ENCODE measurements around the gene TLCD3A.

TLCD3A gene

DNA sequence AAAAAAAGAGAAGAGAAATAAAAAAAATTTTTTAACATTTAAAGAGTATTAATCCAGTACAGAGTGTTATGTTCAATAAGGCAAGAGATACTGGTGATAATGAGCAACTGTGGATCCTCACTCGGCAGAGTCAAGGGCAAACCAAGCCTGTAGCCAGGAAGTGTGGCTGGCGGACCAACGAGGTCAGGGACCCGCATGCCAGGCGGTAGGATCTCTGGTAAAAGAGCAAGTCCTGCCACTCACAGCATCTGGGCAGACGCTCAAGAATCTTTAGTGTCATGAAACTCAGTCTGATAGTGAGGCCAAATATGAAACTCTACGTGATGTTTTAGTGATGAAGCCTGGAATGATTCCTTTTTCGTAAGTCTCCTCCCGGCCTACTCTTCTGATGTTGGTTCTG lies 28.0 kb downstream of the TLCD3A start:
- no peak for DNase-seq
- H3K9me3 Mint-ChIP-seq: no peaks in the 10 kb centered on the region
- TF ChIP-seq, protein P1, sequence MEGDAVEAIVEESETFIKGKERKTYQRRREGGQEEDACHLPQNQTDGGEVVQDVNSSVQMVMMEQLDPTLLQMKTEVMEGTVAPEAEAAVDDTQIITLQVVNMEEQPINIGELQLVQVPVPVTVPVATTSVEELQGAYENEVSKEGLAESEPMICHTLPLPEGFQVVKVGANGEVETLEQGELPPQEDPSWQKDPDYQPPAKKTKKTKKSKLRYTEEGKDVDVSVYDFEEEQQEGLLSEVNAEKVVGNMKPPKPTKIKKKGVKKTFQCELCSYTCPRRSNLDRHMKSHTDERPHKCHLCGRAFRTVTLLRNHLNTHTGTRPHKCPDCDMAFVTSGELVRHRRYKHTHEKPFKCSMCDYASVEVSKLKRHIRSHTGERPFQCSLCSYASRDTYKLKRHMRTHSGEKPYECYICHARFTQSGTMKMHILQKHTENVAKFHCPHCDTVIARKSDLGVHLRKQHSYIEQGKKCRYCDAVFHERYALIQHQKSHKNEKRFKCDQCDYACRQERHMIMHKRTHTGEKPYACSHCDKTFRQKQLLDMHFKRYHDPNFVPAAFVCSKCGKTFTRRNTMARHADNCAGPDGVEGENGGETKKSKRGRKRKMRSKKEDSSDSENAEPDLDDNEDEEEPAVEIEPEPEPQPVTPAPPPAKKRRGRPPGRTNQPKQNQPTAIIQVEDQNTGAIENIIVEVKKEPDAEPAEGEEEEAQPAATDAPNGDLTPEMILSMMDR (IDR thresholded peaks at IDR 0.05): no peak
- peaks cover 82% of the 10 kb centered on the region for H3K36me3 Mint-ChIP-seq (ENCODE audit: low read depth)
- no peaks in the 10 kb centered on the region for H3K27me3 Mint-ChIP-seq (ENCODE audit: low read depth, poor library complexity)
- no peak overlapping the region for H3K4me3 Mint-ChIP-seq
- H3K4me1 Mint-ChIP-seq: peaks cover 10% of the 10 kb centered on the region
- H3K27ac Mint-ChIP-seq: no peak overlapping the region

DNA sequence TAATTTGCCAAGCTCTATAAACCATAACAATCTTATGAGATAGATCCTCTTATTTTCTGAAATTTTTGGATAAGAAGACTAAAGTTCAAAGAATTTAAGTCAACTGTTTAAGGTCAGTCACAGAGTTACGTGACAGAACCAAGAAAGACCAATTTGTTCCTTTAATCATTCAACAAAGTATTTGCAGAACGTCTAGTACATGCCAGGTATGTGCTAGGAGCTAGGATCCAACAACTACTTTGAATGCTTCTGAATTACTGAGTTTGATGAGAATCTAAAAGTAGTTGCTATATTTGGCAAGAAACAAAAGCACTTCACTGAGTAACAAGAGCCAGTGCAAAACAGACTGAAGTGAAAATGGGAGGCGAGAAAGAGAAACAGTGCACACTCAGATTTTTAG lies 34.7 kb downstream of the TLCD3A start:
- H3K27me3 Mint-ChIP-seq (ENCODE audit: low read depth, poor library complexity): no peaks in the 10 kb centered on the region
- H3K9me3 Mint-ChIP-seq: no peaks in the 10 kb centered on the region
- TF ChIP-seq, protein P1 (IDR thresholded peaks at IDR 0.05): no peak
- H3K36me3 Mint-ChIP-seq (ENCODE audit: low read depth): peaks cover 71% of the 10 kb centered on the region
- peak overlapping the region; percentile 77 for H3K27ac Mint-ChIP-seq
- DNase-seq: no peak
- H3K4me3 Mint-ChIP-seq: no peak overlapping the region
- H3K4me1 Mint-ChIP-seq: no peaks in the 10 kb centered on the region

- Mint-ChIP-seq H3K27me3 (ENCODE audit: low read depth, poor library complexity) (no peaks in the 10 kb centered on the region), H3K4me1 (peaks cover 6% of the 10 kb centered on the region), H3K9me3 (no peaks in the 10 kb centered on the region), H3K36me3 (ENCODE audit: low read depth) (peaks cover 89% of the 10 kb centered on the region), H3K4me3 (no peak overlapping the region), H3K27ac (no peak overlapping the region)
- DNase-seq: no peak
- TF ChIP-seq, protein P1 (IDR thresholded peaks at IDR 0.05): no peak
Measured at GRCh38 chr17:773016-773415, 40.6 kb downstream of the TLCD3A start.

DNA sequence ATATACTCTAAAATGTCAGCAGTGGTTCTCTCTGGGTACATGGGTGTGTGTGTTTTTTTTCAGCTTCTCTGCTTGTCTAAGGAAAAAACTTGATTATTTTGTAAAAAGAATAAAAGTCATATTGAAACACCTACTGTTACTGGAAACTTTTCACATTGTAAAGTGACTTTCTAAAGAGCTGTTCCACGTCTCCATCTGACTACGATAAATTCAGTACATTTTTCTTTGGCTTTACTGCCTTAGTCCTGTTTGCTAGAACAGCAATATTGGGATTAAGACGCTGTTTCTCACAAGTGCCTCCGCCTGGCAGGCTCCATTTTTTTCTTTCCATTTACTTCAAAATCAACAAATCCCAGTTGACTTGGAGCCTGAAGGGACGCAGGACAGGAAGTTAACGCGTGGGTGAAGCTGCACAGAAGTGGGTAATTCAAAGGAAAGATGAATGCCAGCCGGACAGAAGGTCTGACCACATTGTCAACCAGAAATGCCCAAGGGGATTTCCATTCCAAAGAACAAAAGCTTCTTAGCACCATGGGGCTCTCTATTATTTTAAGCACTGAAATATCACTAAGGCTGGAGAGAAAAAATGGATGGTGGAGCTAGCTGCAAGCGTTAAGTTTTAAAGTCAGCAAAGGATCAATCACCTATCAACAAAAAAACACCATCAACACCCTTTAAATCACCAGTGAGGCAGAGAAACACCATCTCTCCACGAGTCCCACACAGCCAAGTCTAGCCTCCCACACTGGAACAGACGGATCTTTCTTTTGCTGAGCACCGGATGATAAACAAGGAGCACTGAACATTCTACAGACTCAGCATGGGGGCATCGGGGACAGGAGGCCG lies 41.3 kb downstream of the TLCD3A start:
- no peak for DNase-seq
- TF ChIP-seq, protein P1 (IDR thresholded peaks at IDR 0.05): no peak
- no peaks in the 10 kb centered on the region for H3K27me3 Mint-ChIP-seq (ENCODE audit: low read depth, poor library complexity)
- H3K9me3 Mint-ChIP-seq: no peaks in the 10 kb centered on the region
- H3K27ac Mint-ChIP-seq: peak overlapping the region; percentile 74
- peaks cover 90% of the 10 kb centered on the region for H3K36me3 Mint-ChIP-seq (ENCODE audit: low read depth)
- peaks cover 6% of the 10 kb centered on the region for H3K4me1 Mint-ChIP-seq
- H3K4me3 Mint-ChIP-seq: no peak overlapping the region

- peak overlapping the region; percentile 74 for H3K27ac Mint-ChIP-seq
Measured at GRCh38 chr17:774313-774584, 41.9 kb downstream of the TLCD3A start.

More at GRCh38 chr17:774313-774584, 41.9 kb downstream of the TLCD3A start:
- Mint-ChIP-seq H3K4me1 (peaks cover 6% of the 10 kb centered on the region), H3K36me3 (ENCODE audit: low read depth) (peaks cover 88% of the 10 kb centered on the region), H3K9me3 (no peaks in the 10 kb centered on the region), H3K27me3 (ENCODE audit: low read depth, poor library complexity) (no peaks in the 10 kb centered on the region), H3K4me3 (no peak overlapping the region)
- TF ChIP-seq, protein P1 (IDR thresholded peaks at IDR 0.05): no peak
- DNase-seq: no peak
